Measurements from ENCODE around the gene SERPINA6. TPM values are rescaled to one million over a fixed set of nuclear protein-coding genes. Genes with fewer than 3 reads are reported as not detected.

SERPINA6 gene, protein sequence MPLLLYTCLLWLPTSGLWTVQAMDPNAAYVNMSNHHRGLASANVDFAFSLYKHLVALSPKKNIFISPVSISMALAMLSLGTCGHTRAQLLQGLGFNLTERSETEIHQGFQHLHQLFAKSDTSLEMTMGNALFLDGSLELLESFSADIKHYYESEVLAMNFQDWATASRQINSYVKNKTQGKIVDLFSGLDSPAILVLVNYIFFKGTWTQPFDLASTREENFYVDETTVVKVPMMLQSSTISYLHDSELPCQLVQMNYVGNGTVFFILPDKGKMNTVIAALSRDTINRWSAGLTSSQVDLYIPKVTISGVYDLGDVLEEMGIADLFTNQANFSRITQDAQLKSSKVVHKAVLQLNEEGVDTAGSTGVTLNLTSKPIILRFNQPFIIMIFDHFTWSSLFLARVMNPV
- total RNA-seq (2021; ENCODE audit: unreplicated experiment), result not detected
- not detected in 2 replicates for polyA plus RNA-seq (2012)
- Bru-seq, nascent RNA, result not detected
- BruChase-seq, experiment 1, labeled RNA remaining after a 6-hour chase, result not detected
- BruChase-seq, experiment 2, labeled RNA remaining after a 2-hour chase, result percentile 7 among the genes with signal in this experiment
- long read RNA-seq, result 0 reads

DNA sequence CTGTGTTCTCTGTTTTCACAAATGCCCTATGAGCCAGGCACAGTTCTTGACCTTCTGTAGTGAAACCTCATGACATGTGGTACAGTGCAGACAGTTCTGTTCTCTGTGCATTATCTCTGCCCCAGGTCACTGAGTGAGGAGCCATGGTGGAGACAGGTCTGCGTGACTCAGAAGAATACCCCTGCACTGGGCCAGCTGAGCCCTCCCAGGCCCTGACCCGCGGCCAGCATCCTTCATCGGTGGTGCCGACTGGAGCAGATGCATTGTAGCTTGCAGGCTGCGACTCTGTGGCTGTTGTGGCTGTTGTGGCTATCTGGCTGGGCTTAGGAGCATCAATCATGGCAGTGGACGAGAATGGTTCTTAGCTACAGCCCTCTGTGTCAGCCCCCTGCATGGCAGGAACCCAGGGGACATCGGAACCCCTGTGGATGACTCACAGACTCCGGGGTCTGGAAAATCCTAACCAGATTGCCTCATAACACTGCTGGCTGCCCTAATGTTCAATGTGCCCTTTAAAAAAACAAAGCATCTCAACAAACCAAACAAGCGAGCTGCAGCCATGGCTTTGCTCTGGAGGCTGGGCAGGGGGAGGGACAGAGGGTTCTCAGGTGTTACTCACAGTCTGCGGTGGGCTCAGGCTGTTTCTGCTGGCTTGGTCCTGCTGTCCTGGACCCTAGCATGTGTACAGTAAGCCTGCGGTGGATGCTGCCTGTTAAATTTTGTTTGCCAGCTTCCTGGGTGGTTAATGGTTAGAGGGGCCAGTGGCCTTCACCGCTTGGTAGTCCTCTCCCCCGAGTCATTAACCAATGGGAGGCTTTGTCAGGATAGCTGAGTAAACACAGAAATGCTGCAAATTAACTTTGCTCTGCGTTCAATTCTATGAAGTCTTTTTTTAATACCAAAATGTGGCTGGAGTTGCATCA lies at the start of gene SERPINA6:
Gene SERPINA6 (minus strand): TSS at position 689 of the 923 bp plus-strand sequence. CDS start 8,688 bp downstream, outside the sequence.
- DNase-seq (ENCODE audit: low read depth, low spot score) (no peak), ATAC-seq (no peak)
- H3K27ac ChIP-seq (ENCODE audit: low read depth, low read length), result no peak within 1 kb of the TSS
- TF ChIP-seq SIN3A (IDR thresholded peaks at IDR 0.05; ENCODE audit: low read depth) (no peak), JUND (IDR thresholded peaks at IDR 0.05) (no peak), POLR2AphosphoS5 (IDR thresholded peaks at IDR 0.05; ENCODE audit: low read depth, low read length) (no peak), ZNF274 (IDR thresholded peaks at IDR 0.05; ENCODE audit: low read depth, low read length) (no peak), EZH2phosphoT487 (IDR thresholded peaks at IDR 0.05; ENCODE audit: borderline replicate concordance) (no peak)
- intact Hi-C loops (cut with micrococcal nuclease), result no loop called here
- BruUV-seq (replicated peaks), result no TSS peak
- H2AFZ ChIP-seq (ENCODE audit: low read depth, low read length, poor library complexity, severe bottlenecking), result no peak within 1 kb of the TSS
- H3K4me2 ChIP-seq (ENCODE audit: low read length), result no peak within 1 kb of the TSS
- RAD21 ChIA-PET (ENCODE audit: low non-redundant PET in 1 of 2, low total read pairs in 2 of 2, uncharacterized antibody in 2 of 2, unreplicated experiment in 2 of 2), result no interaction called here
- no peaks in the 10 kb centered on the region for H3K9me2 ChIP-seq (ENCODE audit: insufficient read depth)
- no peaks in the 10 kb centered on the region for H3K4me1 ChIP-seq (ENCODE audit: control insufficient read depth in 1 of 2, insufficient read depth in 2 of 2, low read length in 2 of 2)
- no peak within 1 kb of the TSS for H3K9ac ChIP-seq (ENCODE audit: low read length)
- POLR2A ChIA-PET, result no interaction called here
- no peaks in the 10 kb centered on the region for H3K27me3 ChIP-seq (ENCODE audit: insufficient read depth, low read length)
- no peaks in the 10 kb centered on the region for H3K9me3 ChIP-seq (ENCODE audit: control insufficient read depth in 1 of 2, insufficient read depth in 1 of 2, low read depth in 1 of 2, low read length in 2 of 2)
- no peaks in the 10 kb centered on the region for H3K79me2 ChIP-seq (ENCODE audit: insufficient read depth, low read length)
- H3K4me3 ChIP-seq (replicated peaks in 1 of 2; ENCODE audit: low read depth in 1 of 2, low read length in 2 of 2), result no peak within 1 kb of the TSS
- no peaks in the 10 kb centered on the region for H4K20me1 ChIP-seq (ENCODE audit: insufficient read depth)
- CTCF ChIA-PET, result no interaction called here
- no peaks in the 10 kb centered on the region for H3K36me3 ChIP-seq (ENCODE audit: control insufficient read depth in 1 of 2, insufficient read depth in 2 of 2, low read length in 2 of 2)

DNA sequence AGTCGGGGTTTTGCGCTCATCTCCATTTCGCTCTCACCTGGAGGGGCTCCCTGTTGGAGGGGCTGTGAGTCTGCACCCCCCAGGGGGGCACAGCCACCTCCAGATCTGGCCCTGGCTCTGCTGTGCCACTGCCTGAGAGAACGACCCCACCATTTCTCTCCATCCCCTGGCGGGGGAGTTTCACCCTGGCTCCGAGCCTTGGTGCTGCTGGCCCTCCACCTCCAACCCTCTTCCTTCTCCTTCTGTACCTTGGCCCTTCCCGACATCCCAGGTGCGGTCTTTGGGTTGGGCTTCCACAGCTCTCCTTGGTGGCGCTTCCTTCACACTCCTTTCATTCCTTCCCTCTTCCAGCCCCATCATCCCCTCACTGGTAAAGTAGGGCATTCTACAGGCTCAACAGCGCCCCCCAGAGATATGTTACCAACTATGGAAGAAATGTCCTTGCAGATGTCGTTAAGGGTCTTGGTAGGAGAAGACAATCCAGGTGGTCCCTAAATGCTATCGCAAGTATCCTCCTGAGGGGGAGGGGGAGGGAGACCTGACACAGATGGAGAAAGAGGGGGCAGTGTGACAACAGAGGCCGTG lies 49.0 kb upstream of the SERPINA6 start:
- H3K9me3 ChIP-seq (ENCODE audit: control insufficient read depth in 1 of 2, insufficient read depth in 1 of 2, low read depth in 1 of 2, low read length in 2 of 2), result no peaks in the 10 kb centered on the region
- no peak overlapping the region for H3K4me3 ChIP-seq (replicated peaks in 1 of 2; ENCODE audit: low read depth in 1 of 2, low read length in 2 of 2)
- BruUV-seq (replicated peaks), result no TSS peak
- no peak overlapping the region for H2AFZ ChIP-seq (ENCODE audit: low read depth, low read length, poor library complexity, severe bottlenecking)
- no peaks in the 10 kb centered on the region for H3K9me2 ChIP-seq (ENCODE audit: insufficient read depth)
- no peaks in the 10 kb centered on the region for H4K20me1 ChIP-seq (ENCODE audit: insufficient read depth)
- peak; percentile 39; the same call in 1 of the 2 replicates for TF ChIP-seq RAD21 (IDR thresholded peaks at IDR 0.05; ENCODE audit: low read depth)
- TF ChIP-seq, protein P1, sequence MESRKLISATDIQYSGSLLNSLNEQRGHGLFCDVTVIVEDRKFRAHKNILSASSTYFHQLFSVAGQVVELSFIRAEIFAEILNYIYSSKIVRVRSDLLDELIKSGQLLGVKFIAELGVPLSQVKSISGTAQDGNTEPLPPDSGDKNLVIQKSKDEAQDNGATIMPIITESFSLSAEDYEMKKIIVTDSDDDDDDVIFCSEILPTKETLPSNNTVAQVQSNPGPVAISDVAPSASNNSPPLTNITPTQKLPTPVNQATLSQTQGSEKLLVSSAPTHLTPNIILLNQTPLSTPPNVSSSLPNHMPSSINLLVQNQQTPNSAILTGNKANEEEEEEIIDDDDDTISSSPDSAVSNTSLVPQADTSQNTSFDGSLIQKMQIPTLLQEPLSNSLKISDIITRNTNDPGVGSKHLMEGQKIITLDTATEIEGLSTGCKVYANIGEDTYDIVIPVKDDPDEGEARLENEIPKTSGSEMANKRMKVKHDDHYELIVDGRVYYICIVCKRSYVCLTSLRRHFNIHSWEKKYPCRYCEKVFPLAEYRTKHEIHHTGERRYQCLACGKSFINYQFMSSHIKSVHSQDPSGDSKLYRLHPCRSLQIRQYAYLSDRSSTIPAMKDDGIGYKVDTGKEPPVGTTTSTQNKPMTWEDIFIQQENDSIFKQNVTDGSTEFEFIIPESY (IDR thresholded peaks at IDR 0.05; ENCODE audit: extremely low read depth, insufficient replicate concordance, low read length), result no peak
- TF ChIP-seq, protein P2, sequence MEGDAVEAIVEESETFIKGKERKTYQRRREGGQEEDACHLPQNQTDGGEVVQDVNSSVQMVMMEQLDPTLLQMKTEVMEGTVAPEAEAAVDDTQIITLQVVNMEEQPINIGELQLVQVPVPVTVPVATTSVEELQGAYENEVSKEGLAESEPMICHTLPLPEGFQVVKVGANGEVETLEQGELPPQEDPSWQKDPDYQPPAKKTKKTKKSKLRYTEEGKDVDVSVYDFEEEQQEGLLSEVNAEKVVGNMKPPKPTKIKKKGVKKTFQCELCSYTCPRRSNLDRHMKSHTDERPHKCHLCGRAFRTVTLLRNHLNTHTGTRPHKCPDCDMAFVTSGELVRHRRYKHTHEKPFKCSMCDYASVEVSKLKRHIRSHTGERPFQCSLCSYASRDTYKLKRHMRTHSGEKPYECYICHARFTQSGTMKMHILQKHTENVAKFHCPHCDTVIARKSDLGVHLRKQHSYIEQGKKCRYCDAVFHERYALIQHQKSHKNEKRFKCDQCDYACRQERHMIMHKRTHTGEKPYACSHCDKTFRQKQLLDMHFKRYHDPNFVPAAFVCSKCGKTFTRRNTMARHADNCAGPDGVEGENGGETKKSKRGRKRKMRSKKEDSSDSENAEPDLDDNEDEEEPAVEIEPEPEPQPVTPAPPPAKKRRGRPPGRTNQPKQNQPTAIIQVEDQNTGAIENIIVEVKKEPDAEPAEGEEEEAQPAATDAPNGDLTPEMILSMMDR (IDR thresholded peaks at IDR 0.05 in 2 of 3, conservative IDR thresholded peaks at IDR 0.05 in 1 of 3; ENCODE audit: borderline replicate concordance in 1 of 3, insufficient read depth in 1 of 3, low read depth in 2 of 3, low read length in 2 of 3), result peak; percentile 18 to 70 (median 58); a peak in 5 of 6 replicates
- no peak for TF ChIP-seq EGR1 (IDR thresholded peaks at IDR 0.05; ENCODE audit: low read depth)
- TF ChIP-seq POLR2AphosphoS5 (IDR thresholded peaks at IDR 0.05; ENCODE audit: low read depth, low read length), result no peak
- TF ChIP-seq, protein P3, sequence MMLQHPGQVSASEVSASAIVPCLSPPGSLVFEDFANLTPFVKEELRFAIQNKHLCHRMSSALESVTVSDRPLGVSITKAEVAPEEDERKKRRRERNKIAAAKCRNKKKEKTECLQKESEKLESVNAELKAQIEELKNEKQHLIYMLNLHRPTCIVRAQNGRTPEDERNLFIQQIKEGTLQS (IDR thresholded peaks at IDR 0.05), result no peak
- no peak for TF ChIP-seq ZNF274 (IDR thresholded peaks at IDR 0.05; ENCODE audit: low read depth, low read length)
- TF ChIP-seq SRF (IDR thresholded peaks at IDR 0.05; ENCODE audit: low read depth), result no peak
- ChIA-PET CTCF (no interaction called here), POLR2A (no interaction called here), RAD21 (ENCODE audit: low non-redundant PET in 1 of 2, low total read pairs in 2 of 2, uncharacterized antibody in 2 of 2, unreplicated experiment in 2 of 2) (no interaction called here)
- no peak for DNase-seq (ENCODE audit: low read depth, low spot score)
- no peaks in the 10 kb centered on the region for H3K36me3 ChIP-seq (ENCODE audit: control insufficient read depth in 1 of 2, insufficient read depth in 2 of 2, low read length in 2 of 2)
- intact Hi-C loops (cut with micrococcal nuclease), result no loop called here
- no peak for ATAC-seq
- no peaks in the 10 kb centered on the region for H3K27me3 ChIP-seq (ENCODE audit: insufficient read depth, low read length)
- H3K79me2 ChIP-seq (ENCODE audit: insufficient read depth, low read length), result no peaks in the 10 kb centered on the region
- H3K27ac ChIP-seq (ENCODE audit: low read depth, low read length), result no peak overlapping the region
- H3K4me1 ChIP-seq (ENCODE audit: control insufficient read depth in 1 of 2, insufficient read depth in 2 of 2, low read length in 2 of 2), result peaks cover 14 to 34% of the 10 kb centered on the region in 2 experiments
- no peak overlapping the region for H3K9ac ChIP-seq (ENCODE audit: low read length)
- H3K4me2 ChIP-seq (ENCODE audit: low read length), result no peak overlapping the region

All from HCT116 (cell line).